Epithelial cell of proximal tubule (primary cell): Measurements from ENCODE around the gene STRN3. TPM values are rescaled to one million over a fixed set of nuclear protein-coding genes. Genes with fewer than 3 reads are reported as not detected.

ENCODE experiments used
- DNase-seq: peaks from one replicate; pipeline ENCODE4 v3.0.0-alpha.2; 2011; ENCODE audit warnings: low read depth
- H3K4me3 ChIP-seq: 2 replicates; pipeline ENCODE4 v1.5.1; 2011; ENCODE audit warnings: low read depth, mild to moderate bottlenecking, low read length
- CTCF ChIP-seq: conservative IDR thresholded peaks from 2 replicates; pipeline ENCODE4 v1.5.1; 2012; ENCODE audit warnings: low read depth, mild to moderate bottlenecking, low read length
- total RNA-seq: library from RNA; depleted of rRNA; stranded (reverse); fragments of >200 nt; gene quantifications from 2 replicates; pipeline ENCODE4 v1.2.3, GENCODE V29; 2015

The STRN3 gene
- total RNA-seq, 1 donor from 2014 or later: 26.0 TPM

GRCh38 chr14:30894923-30895515 lies 131.2 kb downstream of the STRN3 start:
- no peak for DNase-seq
- no peak for TF ChIP-seq CTCF
- H3K4me3 ChIP-seq: no peak overlapping the region

GRCh38 chr14:30893819-30894218 lies 132.4 kb downstream of the STRN3 start:
- no peak overlapping the region for H3K4me3 ChIP-seq
- DNase-seq: no peak
- no peak for TF ChIP-seq CTCF

- TF ChIP-seq CTCF: no peak
- DNase-seq: no peak
- H3K4me3 ChIP-seq: no peak overlapping the region
Measured at GRCh38 chr14:30889244-30889594, 137.0 kb downstream of the STRN3 start.

GRCh38 chr14:30888480-30889243 lies 137.5 kb downstream of the STRN3 start:
- no peak overlapping the region for H3K4me3 ChIP-seq
- TF ChIP-seq CTCF: no peak
- DNase-seq: no peak

- no peak overlapping the region for H3K4me3 ChIP-seq
- no peak for DNase-seq
- no peak for TF ChIP-seq CTCF
Measured at GRCh38 chr14:30885840-30886740, 140.1 kb downstream of the STRN3 start.

GRCh38 chr14:30884901-30885300 lies 141.3 kb downstream of the STRN3 start:
- DNase-seq: no peak
- no peak for TF ChIP-seq CTCF
- no peak overlapping the region for H3K4me3 ChIP-seq
